Neural cell (in vitro differentiated cells): ENCODE measurements around the gene RIMKLB. TPM values are rescaled to one million over a fixed set of nuclear protein-coding genes. Genes with fewer than 3 reads are reported as not detected.

Experiments used
- H2AFZ ChIP-seq: fragments of 200-600, 300-800 bp; sonication (generic), shearing (Covaris generic); 2 replicates; pipeline ENCODE4 v1.6.0; 2014; ENCODE audit warnings: low read depth, mild to moderate bottlenecking, antibody characterized with exemption, low read length, moderate library complexity
- H3F3A ChIP-seq: fragments of 200-600 bp; shearing (Covaris generic); 2 replicates; pipeline ENCODE4 v1.6.1; 2016; ENCODE audit warnings: mild to moderate bottlenecking, moderate library complexity, mixed read lengths, antibody characterized with exemption, low read length; ENCODE audit not compliant: insufficient read depth, poor library complexity, severe bottlenecking
- H3K27ac ChIP-seq: fragments of 200-600, 300-800 bp; sonication (generic), shearing (Covaris generic); 2 replicates; pipeline ENCODE4 v1.5.1; 2014; ENCODE audit warnings: mild to moderate bottlenecking, low read length, moderate library complexity
- H3K27me3 ChIP-seq: fragments of 300-800, 200-600 bp; sonication (generic), shearing (Covaris generic); 2 replicates; pipeline ENCODE4 v1.6.0; 2014; ENCODE audit warnings: mild to moderate bottlenecking, low read depth, low read length, moderate library complexity; ENCODE audit not compliant: insufficient read depth
- H3K36me3 ChIP-seq: fragments of 300-800, 200-600 bp; sonication (generic), shearing (Covaris generic); 2 replicates; pipeline ENCODE4 v1.5.1; 2014; ENCODE audit warnings: mild to moderate bottlenecking, antibody characterized with exemption, low read length, moderate library complexity; ENCODE audit not compliant: insufficient read depth
- H3K4me2 ChIP-seq: fragments of 300-800, 200-600 bp; sonication (generic), shearing (Covaris generic); 2 replicates; pipeline ENCODE4 v1.6.0; 2014; ENCODE audit warnings: mild to moderate bottlenecking, low read length
- H3K4me3 ChIP-seq: fragments of 300-800, 200-600 bp; sonication (generic), shearing (Covaris generic); 2 replicates; pipeline ENCODE4 v1.5.1; 2014; ENCODE audit warnings: mild to moderate bottlenecking, low read length, moderate library complexity
- H3K79me2 ChIP-seq: fragments of 200-600 bp; shearing (Covaris generic); replicated peaks from 2 replicates; pipeline ENCODE4 v1.6.0; 2014; ENCODE audit warnings: mild to moderate bottlenecking, low read length, moderate library complexity; ENCODE audit not compliant: insufficient read depth
- H3K9ac ChIP-seq: fragments of 300-800, 200-600 bp; sonication (generic), shearing (Covaris generic); 2 replicates; pipeline ENCODE4 v1.6.1; 2016; ENCODE audit warnings: mild to moderate bottlenecking, low read length, mixed read lengths
- H3K9me2 ChIP-seq: fragments of 200-600 bp; shearing (Covaris generic); 2 replicates; pipeline ENCODE4 v1.6.1; 2016; ENCODE audit warnings: mild to moderate bottlenecking, low read length, mixed read lengths; ENCODE audit not compliant: insufficient read depth
- H3K9me3 ChIP-seq: fragments of 200-600, 300-800 bp; sonication (generic), shearing (Covaris generic); 2 replicates; pipeline ENCODE4 v1.6.1; 2016; ENCODE audit warnings: mild to moderate bottlenecking, mixed run types, low read length, moderate library complexity, mixed read lengths
- H4K20me1 ChIP-seq: fragments of 200-600 bp; shearing (Covaris generic); 2 replicates; pipeline ENCODE4 v1.6.1; 2016; ENCODE audit warnings: mild to moderate bottlenecking, mixed run types; ENCODE audit not compliant: insufficient read depth
- CTCF ChIP-seq: fragments of 450-650 bp; IDR thresholded peaks from 2 replicates; pipeline ENCODE4 v1.5.1; 2014; ENCODE audit warnings: antibody characterized with exemption, mild to moderate bottlenecking, moderate library complexity; ENCODE audit not compliant: poor library complexity, severe bottlenecking
- EP300 ChIP-seq: fragments of 450-650 bp; conservative IDR thresholded peaks from 2 replicates; pipeline ENCODE4 v1.6.1; 2014; ENCODE audit warnings: antibody characterized with exemption, mild to moderate bottlenecking, moderate library complexity; ENCODE audit not compliant: poor library complexity, severe bottlenecking
- EZH2 ChIP-seq: fragments of 200-600, 300-800 bp; shearing (Covaris generic), sonication (generic); IDR thresholded peaks from 2 replicates; pipeline ENCODE4 v1.6.1; 2014; ENCODE audit warnings: antibody characterized with exemption, low read length, borderline replicate concordance, mild to moderate bottlenecking; ENCODE audit not compliant: insufficient read depth, poor library complexity, severe bottlenecking
- MXI1 ChIP-seq: fragments of 450-650 bp; conservative IDR thresholded peaks from 2 replicates; pipeline ENCODE4 v1.6.1; 2014; ENCODE audit warnings: antibody characterized with exemption, mild to moderate bottlenecking; ENCODE audit not compliant: poor library complexity, severe bottlenecking
- POLR2AphosphoS5 ChIP-seq: IDR thresholded peaks from 2 replicates; pipeline ENCODE4 v1.6.1; 2012
- RAD21 ChIP-seq: fragments of 450-650 bp; conservative IDR thresholded peaks from 2 replicates; pipeline ENCODE4 v1.6.1; 2014; ENCODE audit warnings: antibody characterized with exemption, mild to moderate bottlenecking, moderate library complexity
- SMC3 ChIP-seq: fragments of 450-650 bp; conservative IDR thresholded peaks from 2 replicates; pipeline ENCODE4 v1.6.1; 2014; ENCODE audit warnings: antibody characterized with exemption, mild to moderate bottlenecking, moderate library complexity; ENCODE audit not compliant: poor library complexity
- TAF1 ChIP-seq: IDR thresholded peaks from 2 replicates; pipeline ENCODE4 v1.6.1; 2012; ENCODE audit warnings: low read depth
- polyA plus RNA-seq: library from polyadenylated mRNA; depleted of rRNA; stranded (reverse); fragments of >200 nt; gene quantifications from 2 replicates; pipeline ENCODE4 v1.2.3, GENCODE V29; 2014
- TF ChIP-seq, protein P1 (sequence below): IDR thresholded peaks from 2 replicates; pipeline ENCODE4 v1.6.1; 2012; ENCODE audit warnings: borderline replicate concordance

RIMKLB gene
- polyA plus RNA-seq, 1 donor from 2014 or later = 393 TPM

GRCh38 chr12:8832500-8832899 is 134.7 kb downstream of the RIMKLB start:
- TF ChIP-seq SMC3 (no peak), EP300 (no peak), CTCF (no peak), EZH2 (no peak), RAD21 (no peak), TAF1 (no peak), POLR2AphosphoS5 (no peak), MXI1 (no peak)
- TF ChIP-seq, protein P1, sequence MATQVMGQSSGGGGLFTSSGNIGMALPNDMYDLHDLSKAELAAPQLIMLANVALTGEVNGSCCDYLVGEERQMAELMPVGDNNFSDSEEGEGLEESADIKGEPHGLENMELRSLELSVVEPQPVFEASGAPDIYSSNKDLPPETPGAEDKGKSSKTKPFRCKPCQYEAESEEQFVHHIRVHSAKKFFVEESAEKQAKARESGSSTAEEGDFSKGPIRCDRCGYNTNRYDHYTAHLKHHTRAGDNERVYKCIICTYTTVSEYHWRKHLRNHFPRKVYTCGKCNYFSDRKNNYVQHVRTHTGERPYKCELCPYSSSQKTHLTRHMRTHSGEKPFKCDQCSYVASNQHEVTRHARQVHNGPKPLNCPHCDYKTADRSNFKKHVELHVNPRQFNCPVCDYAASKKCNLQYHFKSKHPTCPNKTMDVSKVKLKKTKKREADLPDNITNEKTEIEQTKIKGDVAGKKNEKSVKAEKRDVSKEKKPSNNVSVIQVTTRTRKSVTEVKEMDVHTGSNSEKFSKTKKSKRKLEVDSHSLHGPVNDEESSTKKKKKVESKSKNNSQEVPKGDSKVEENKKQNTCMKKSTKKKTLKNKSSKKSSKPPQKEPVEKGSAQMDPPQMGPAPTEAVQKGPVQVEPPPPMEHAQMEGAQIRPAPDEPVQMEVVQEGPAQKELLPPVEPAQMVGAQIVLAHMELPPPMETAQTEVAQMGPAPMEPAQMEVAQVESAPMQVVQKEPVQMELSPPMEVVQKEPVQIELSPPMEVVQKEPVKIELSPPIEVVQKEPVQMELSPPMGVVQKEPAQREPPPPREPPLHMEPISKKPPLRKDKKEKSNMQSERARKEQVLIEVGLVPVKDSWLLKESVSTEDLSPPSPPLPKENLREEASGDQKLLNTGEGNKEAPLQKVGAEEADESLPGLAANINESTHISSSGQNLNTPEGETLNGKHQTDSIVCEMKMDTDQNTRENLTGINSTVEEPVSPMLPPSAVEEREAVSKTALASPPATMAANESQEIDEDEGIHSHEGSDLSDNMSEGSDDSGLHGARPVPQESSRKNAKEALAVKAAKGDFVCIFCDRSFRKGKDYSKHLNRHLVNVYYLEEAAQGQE = no peak
- Histone ChIP-seq H3K4me2 (no peak overlapping the region), H3K27me3 (no peaks in the 10 kb centered on the region), H3K36me3 (no peaks in the 10 kb centered on the region), H4K20me1 (no peaks in the 10 kb centered on the region), H3F3A (no peaks in the 10 kb centered on the region), H3K9ac (no peak overlapping the region), H3K27ac (no peak overlapping the region), H2AFZ (no peak overlapping the region), H3K9me3 (no peaks in the 10 kb centered on the region), H3K79me2 (no peaks in the 10 kb centered on the region), H3K4me3 (no peak overlapping the region), H3K9me2 (no peaks in the 10 kb centered on the region)

Other genes starting within 250 kb of the RIMKLB start
- not detected in 2 replicates for gene CLEC6A, start 242.0 kb upstream of the RIMKLB start, polyA plus RNA-seq
- not detected in 2 replicates for gene CLEC4D, start 184.5 kb upstream of the RIMKLB start, polyA plus RNA-seq
- not detected in 2 replicates for gene CLEC4E, start 157.1 kb upstream of the RIMKLB start, polyA plus RNA-seq
- not detected in 2 replicates for gene AICDA, start 85.1 kb upstream of the RIMKLB start, polyA plus RNA-seq
- gene MFAP5, start 35.2 kb upstream of the RIMKLB start, polyA plus RNA-seq = not detected in 2 replicates
- 0.08 TPM in 1 of 2 replicates, not detected in the other for gene A2ML1, start 124.6 kb downstream of the RIMKLB start, polyA plus RNA-seq
- 104 and 124 TPM in 2 replicates for gene PHC1, start 216.5 kb downstream of the RIMKLB start, polyA plus RNA-seq